ENCODE measurements around the gene MAP3K7. TPM values are rescaled to one million over a fixed set of nuclear protein-coding genes. Genes with fewer than 3 reads are reported as not detected.

The MAP3K7 gene
- total RNA-seq, 2 experiments from 2014 or later: 27.5 to 32.6 TPM

GRCh38 chr6:90523779-90524310, 63.0 kb downstream of the MAP3K7 start:
- Mint-ChIP-seq H3K9me3 (ENCODE audit: low read depth) (no peaks in the 10 kb centered on the region), H3K27ac (no peak overlapping the region), H3K4me1 (no peaks in the 10 kb centered on the region), H3K27me3 (no peaks in the 10 kb centered on the region), H3K36me3 (ENCODE audit: low read depth) (peaks cover 13% of the 10 kb centered on the region), H3K4me3 (no peak overlapping the region)
- ATAC-seq: no peak
- intact Hi-C loops (cut with DNase I, micrococcal nuclease): no loop called here
- ChIA-PET POLR2A (no interaction called here), CTCF (interaction anchor here (0.9 kb wide), 1 partner anchor 9 kb away, joined by 3 read pairs; no protein-coding TSS in a partner anchor)
- DNase-seq: no peak

GRCh38 chr6:90521955-90522354, 64.9 kb downstream of the MAP3K7 start:
- ChIA-PET POLR2A (no interaction called here), CTCF (interaction anchor here (1.1 kb wide), 1 partner anchor 581 kb away, joined by 3 read pairs; no protein-coding TSS in a partner anchor)
- Mint-ChIP-seq H3K4me1 (no peaks in the 10 kb centered on the region), H3K36me3 (ENCODE audit: low read depth) (peaks cover 13% of the 10 kb centered on the region), H3K9me3 (ENCODE audit: low read depth) (no peaks in the 10 kb centered on the region), H3K27ac (no peak overlapping the region), H3K4me3 (no peak overlapping the region), H3K27me3 (no peaks in the 10 kb centered on the region)
- intact Hi-C loops (cut with DNase I, micrococcal nuclease): no loop called here
- ATAC-seq (no peak), DNase-seq (no peak)

- DNase-seq: no peak
- peaks cover 38% of the 10 kb centered on the region for H3K36me3 Mint-ChIP-seq (ENCODE audit: low read depth)
- intact Hi-C loops (cut with DNase I, micrococcal nuclease): no loop called here
- CTCF ChIA-PET: interaction anchor here (0.9 kb wide), 1 partner anchor 37 kb away, joined by 4 read pairs; no protein-coding TSS in a partner anchor
- no peak for ATAC-seq
- H3K4me3 Mint-ChIP-seq: no peak overlapping the region
- POLR2A ChIA-PET: no interaction called here
- H3K27me3 Mint-ChIP-seq: no peaks in the 10 kb centered on the region
- H3K4me1 Mint-ChIP-seq: no peaks in the 10 kb centered on the region
- H3K27ac Mint-ChIP-seq: no peak overlapping the region
- H3K9me3 Mint-ChIP-seq (ENCODE audit: low read depth): no peaks in the 10 kb centered on the region
Measured at GRCh38 chr6:90516074-90516660, 70.7 kb downstream of the MAP3K7 start.

- Mint-ChIP-seq H3K36me3 (ENCODE audit: low read depth) (peaks cover 37% of the 10 kb centered on the region), H3K27me3 (no peaks in the 10 kb centered on the region), H3K4me1 (no peaks in the 10 kb centered on the region), H3K27ac (no peak overlapping the region), H3K9me3 (ENCODE audit: low read depth) (no peaks in the 10 kb centered on the region), H3K4me3 (no peak overlapping the region)
- intact Hi-C loops (cut with DNase I, micrococcal nuclease): no loop called here
- CTCF ChIA-PET: interaction anchor here (0.7 kb wide), 1 partner anchor 17 kb away, joined by 3 read pairs; no protein-coding TSS in a partner anchor
- no peak for ATAC-seq
- DNase-seq: no peak
- POLR2A ChIA-PET: no interaction called here
Measured at GRCh38 chr6:90514496-90514895, 72.4 kb downstream of the MAP3K7 start.

GRCh38 chr6:90508753-90509152, 78.1 kb downstream of the MAP3K7 start:
- ATAC-seq: no peak
- Mint-ChIP-seq H3K4me3 (no peak overlapping the region), H3K27me3 (no peaks in the 10 kb centered on the region)

GRCh38 chr6:90502866-90503407, 83.9 kb downstream of the MAP3K7 start:
- DNase-seq: no peak
- H3K4me1 Mint-ChIP-seq: peaks cover 11% of the 10 kb centered on the region
- H3K36me3 Mint-ChIP-seq (ENCODE audit: low read depth): no peaks in the 10 kb centered on the region
- no peaks in the 10 kb centered on the region for H3K27me3 Mint-ChIP-seq
- peak overlapping the region; percentile 56 for H3K27ac Mint-ChIP-seq
- CTCF ChIA-PET: interaction anchor here (0.6 to 1.4 kb wide), 4 partner anchors 16 to 1199 kb away, joined by 3 to 4 read pairs (median 4); no protein-coding TSS in a partner anchor
- POLR2A ChIA-PET: no interaction called here
- intact Hi-C loops (cut with DNase I, micrococcal nuclease): no loop called here
- H3K9me3 Mint-ChIP-seq (ENCODE audit: low read depth): peaks cover under 1% of the 10 kb centered on the region
- no peak overlapping the region for H3K4me3 Mint-ChIP-seq
- peak; percentile 93 for ATAC-seq

More at GRCh38 chr6:90508753-90509152, 78.1 kb downstream of the MAP3K7 start:
- no peak for DNase-seq
- CTCF ChIA-PET: interaction anchor here (0.7 kb wide), 1 partner anchor 13 kb away, joined by 3 read pairs; no protein-coding TSS in a partner anchor
- intact Hi-C loops (cut with DNase I, micrococcal nuclease): no loop called here
- peaks cover 17% of the 10 kb centered on the region for H3K36me3 Mint-ChIP-seq (ENCODE audit: low read depth)
- H3K9me3 Mint-ChIP-seq (ENCODE audit: low read depth): peaks cover 14% of the 10 kb centered on the region
- POLR2A ChIA-PET: no interaction called here
- H3K4me1 Mint-ChIP-seq: no peaks in the 10 kb centered on the region
- H3K27ac Mint-ChIP-seq: no peak overlapping the region

- no peak overlapping the region for H3K4me3 Mint-ChIP-seq
- DNase-seq: no peak
- ChIA-PET CTCF (interaction anchor here (0.6 to 1.4 kb wide), 3 partner anchors 16 to 1199 kb away, joined by 3 to 4 read pairs (median 4); no protein-coding TSS in a partner anchor), POLR2A (interaction anchor here (0.6 kb wide), 1 partner anchor 804 kb away, joined by 3 read pairs; no protein-coding TSS in a partner anchor)
- H3K9me3 Mint-ChIP-seq (ENCODE audit: low read depth): no peaks in the 10 kb centered on the region
- ATAC-seq: no peak
- no peaks in the 10 kb centered on the region for H3K27me3 Mint-ChIP-seq
- no peaks in the 10 kb centered on the region for H3K36me3 Mint-ChIP-seq (ENCODE audit: low read depth)
- H3K27ac Mint-ChIP-seq: no peak overlapping the region
- H3K4me1 Mint-ChIP-seq: peaks cover 11% of the 10 kb centered on the region
- intact Hi-C loops (cut with DNase I, micrococcal nuclease): no loop called here
Measured at GRCh38 chr6:90502381-90502780, 84.5 kb downstream of the MAP3K7 start.

GRCh38 chr6:90500458-90500857, 86.4 kb downstream of the MAP3K7 start:
- no peak for ATAC-seq
- ChIA-PET POLR2A (no interaction called here), CTCF (no interaction called here)
- Mint-ChIP-seq H3K27ac (no peak overlapping the region), H3K27me3 (no peaks in the 10 kb centered on the region), H3K9me3 (ENCODE audit: low read depth) (no peaks in the 10 kb centered on the region), H3K4me1 (peaks cover 11% of the 10 kb centered on the region), H3K4me3 (no peak overlapping the region), H3K36me3 (ENCODE audit: low read depth) (no peaks in the 10 kb centered on the region)
- intact Hi-C loops (cut with DNase I, micrococcal nuclease): no loop called here
- DNase-seq: no peak

- Mint-ChIP-seq H3K4me1 (peaks cover 6% of the 10 kb centered on the region), H3K4me3 (no peak overlapping the region), H3K27ac (no peak overlapping the region), H3K36me3 (ENCODE audit: low read depth) (no peaks in the 10 kb centered on the region), H3K9me3 (ENCODE audit: low read depth) (no peaks in the 10 kb centered on the region), H3K27me3 (peaks cover 3% of the 10 kb centered on the region)
- intact Hi-C loops (cut with DNase I, micrococcal nuclease): no loop called here
- no peak for ATAC-seq
- CTCF ChIA-PET: interaction anchor here (0.5 to 1.3 kb wide), 6 partner anchors 11 to 1168 kb away, joined by 3 to 4 read pairs (median 3); no protein-coding TSS in a partner anchor
- POLR2A ChIA-PET: no interaction called here
- no peak for DNase-seq
Measured at GRCh38 chr6:90497411-90497810, 89.5 kb downstream of the MAP3K7 start.

- intact Hi-C loops (cut with DNase I, micrococcal nuclease): no loop called here
Measured at GRCh38 chr6:90496258-90497016, 90.4 kb downstream of the MAP3K7 start.

GRCh38 chr6:90495216-90495817, 91.6 kb downstream of the MAP3K7 start:
- DNase-seq (no peak), ATAC-seq (no peak)
- ChIA-PET POLR2A (no interaction called here), CTCF (interaction anchor here (0.5 to 0.7 kb wide), 4 partner anchors 13 to 1180 kb away, joined by 3 to 4 read pairs (median 3); partner anchors contain the start of gene GABRR2)
- intact Hi-C loops (cut with DNase I, micrococcal nuclease): no loop called here
- Mint-ChIP-seq H3K4me1 (peaks cover 6% of the 10 kb centered on the region), H3K27me3 (peaks cover 6% of the 10 kb centered on the region), H3K27ac (no peak overlapping the region), H3K4me3 (no peak overlapping the region), H3K9me3 (ENCODE audit: low read depth) (no peaks in the 10 kb centered on the region), H3K36me3 (ENCODE audit: low read depth) (no peaks in the 10 kb centered on the region)

More at GRCh38 chr6:90496258-90497016, 90.4 kb downstream of the MAP3K7 start:
- H3K4me3 Mint-ChIP-seq: no peak overlapping the region
- POLR2A ChIA-PET: no interaction called here
- H3K4me1 Mint-ChIP-seq: peaks cover 6% of the 10 kb centered on the region
- DNase-seq (no peak), ATAC-seq (no peak)
- peaks cover 6% of the 10 kb centered on the region for H3K27me3 Mint-ChIP-seq
- CTCF ChIA-PET: interaction anchor here (1.3 kb wide), 1 partner anchor 13 kb away, joined by 4 read pairs; no protein-coding TSS in a partner anchor
- H3K36me3 Mint-ChIP-seq (ENCODE audit: low read depth): no peaks in the 10 kb centered on the region
- H3K9me3 Mint-ChIP-seq (ENCODE audit: low read depth): no peaks in the 10 kb centered on the region
- no peak overlapping the region for H3K27ac Mint-ChIP-seq

Measured in activated CD4-positive, alpha-beta T cell treated with anti-CD3 and anti-CD28 coated beads for 36 hours (primary cell).